HepG2 (cell line): ENCODE data around the gene ULBP1. TPM values are rescaled to one million over a fixed set of nuclear protein-coding genes. Genes with fewer than 3 reads are reported as not detected.
"Not testable (repeated sequence)": the region's sequence is repeated elsewhere in the genome, so short reads cannot be mapped to it uniquely, and the experiment has no call there.

Experiments
- ATAC-seq: fragments of 200-7000 bp; cut with Tn5 transposase; 3 replicates; pipeline ENCODE4 v1.9.1; 2020; ENCODE audit warnings: mild to moderate bottlenecking, moderate library complexity
- BruUV-seq: library from RNA; stranded (reverse); fragments of 400-500 nt; replicated peaks from 2 replicates; lab custom pipeline; 2021; lab: Mats Ljungman, UMichigan
- CTCF ChIA-PET: fragments of 300-600 bp; formaldehyde crosslinking; extraction: SDS; loops from one replicate; lab custom pipeline; 2021; ENCODE audit warnings: low total read pairs, inconsistent platforms, low intra/inter-chr PET ratio; lab: Yijun Ruan, JAX
- POLR2A ChIA-PET: fragments of 350-600 bp; sonication (Branson Sonifier 250); formaldehyde crosslinking; loops from one replicate; lab custom pipeline; 2020; ENCODE audit warnings: antibody characterized with exemption, inconsistent platforms; lab: Yijun Ruan, JAX
- DNase-seq: peaks from one replicate; pipeline ENCODE4 v3.0.0-alpha.2; 2015; ENCODE audit warnings: low spot score
- FAIRE-seq: peaks from 3 replicates; lab custom pipeline; 2011; peaks lifted over from hg19 to GRCh38; lab: Jason Lieb, UNC
- H2AFZ ChIP-seq: one replicate; pipeline ENCODE4 v1.6.1; 2011; ENCODE audit warnings: low read length, inconsistent platforms
- H3K27ac ChIP-seq: fragments of 300-600 bp; 3 replicates; pipeline ENCODE4 v1.8.0; 2011; ENCODE audit warnings: mixed run types, mild to moderate bottlenecking, mixed read lengths, low read length, inconsistent platforms; ENCODE audit not compliant: insufficient read depth; ENCODE audit errors: extremely low read length
- H3K27me3 ChIP-seq, 2 experiments: fragments of 200-600 bp in 1 of 2; 2 replicates in 1 of 2; 3 replicates in 1 of 2; pipeline versions ENCODE4 v1.6.0 to v1.8.0; 2011; ENCODE audit warnings: low read length in 2 of 2, mild to moderate bottlenecking in 2 of 2, moderate library complexity in 2 of 2, inconsistent platforms in 1 of 2; ENCODE audit not compliant: insufficient read depth in 2 of 2, control insufficient read depth in 1 of 2
- H3K36me3 ChIP-seq, 2 experiments: fragments of 200-600 bp in 1 of 2; replicated peaks in 1 of 2; 2 replicates in 1 of 2; 3 replicates in 1 of 2; pipeline versions ENCODE4 v1.5.1 to v1.8.0; 2011; ENCODE audit warnings: low read length in 2 of 2, inconsistent platforms in 1 of 2; ENCODE audit not compliant: insufficient read depth in 2 of 2, control insufficient read depth in 1 of 2
- H3K4me1 ChIP-seq: 2 replicates; pipeline ENCODE4 v1.5.1; 2012; ENCODE audit warnings: low read length, inconsistent platforms; ENCODE audit not compliant: insufficient read depth
- H3K4me2 ChIP-seq: 2 replicates; pipeline ENCODE4 v1.6.0; 2011; ENCODE audit warnings: low read depth, low read length, inconsistent platforms
- H3K4me3 ChIP-seq, 3 experiments: fragments of 200-600 bp in 1 of 3; sonication (generic), shearing (Covaris generic) in 1 of 3; replicated peaks in 1 of 3; 2 replicates each; pipeline ENCODE4 v1.5.1; 2011 to 2016; ENCODE audit warnings: low read length in 3 of 3, inconsistent platforms in 2 of 3, low read depth in 2 of 3, mild to moderate bottlenecking in 2 of 3, control low read depth in 1 of 3, mixed read lengths in 1 of 3; ENCODE audit not compliant: insufficient read depth in 1 of 3
- H3K79me2 ChIP-seq: one replicate; pipeline ENCODE4 v1.6.1; 2011; ENCODE audit warnings: low read length, inconsistent platforms; ENCODE audit not compliant: insufficient read depth
- H3K9ac ChIP-seq: 2 replicates; pipeline ENCODE4 v1.6.0; 2011; ENCODE audit warnings: mild to moderate bottlenecking, low read depth, low read length, inconsistent platforms; ENCODE audit not compliant: insufficient read depth
- H3K9me3 ChIP-seq: 2 replicates; pipeline ENCODE4 v1.5.1; 2012; ENCODE audit warnings: mild to moderate bottlenecking, low read length
- H4K20me1 ChIP-seq: 2 replicates; pipeline ENCODE4 v1.6.0; 2011; ENCODE audit warnings: inconsistent platforms, mild to moderate bottlenecking, low read length, moderate library complexity; ENCODE audit not compliant: insufficient read depth
- RAD21 ChIP-seq: fragments of 450-650 bp; formaldehyde crosslinking; IDR thresholded peaks from 2 replicates; pipeline ENCODE4 v1.5.0; 2020; ENCODE audit warnings: mild to moderate bottlenecking
- SMC3 ChIP-seq: IDR thresholded peaks from 2 replicates; pipeline ENCODE4 v1.6.1; 2011; ENCODE audit warnings: low read length, improper control_type of control experiment
- STAG1 ChIP-seq: sonication (generic); formaldehyde crosslinking; IDR thresholded peaks from 2 replicates; pipeline ENCODE4 v1.4.0; 2020; ENCODE audit warnings: missing genetic modification reagents
- ZBED4 ChIP-seq: sonication (generic); formaldehyde crosslinking; IDR thresholded peaks from 2 replicates; pipeline ENCODE4 v1.4.0; 2020; ENCODE audit warnings: missing genetic modification reagents, borderline replicate concordance
- ZNF292 ChIP-seq: sonication (generic); formaldehyde crosslinking; IDR thresholded peaks from 2 replicates; pipeline ENCODE4 v1.8.1; 2022; ENCODE audit warnings: mild to moderate bottlenecking, low read depth, missing genetic modification reagents, borderline replicate concordance
- WGBS: methylation state at CpG from one replicate; pipeline ENCODE4 v1.1.6; 2017; ENCODE audit warnings: low lambda C conversion rate; 5-methylcytosine and 5-hydroxymethylcytosine counted together
- in situ Hi-C: cut with HindIII; loops from 2 replicates; pipeline ENCODE4 v1.10.0; 2017; ENCODE audit warnings: low pct_unique_long_range_greater_than_20kb; ENCODE audit not compliant: extremely low pct_ligation_motif_present
- intact Hi-C: fragments of 100-400 bp; cut with micrococcal nuclease; formaldehyde crosslinking; loops from one replicate; pipeline ENCODE4 v1.10.0; 2022; ENCODE audit not compliant: unreplicated experiment
- polyA plus RNA-seq, 8 experiments: library from polyadenylated mRNA; depleted of rRNA in 3 of 8; stranded (reverse) in 7 of 8; unstranded in 1 of 8; fragments of >200 nt; fragmentation: Illumina TruSeq in 4 of 8; extraction: Trizol in 4 of 8; gene quantifications; 2 replicates each; pipeline versions ENCODE4 v1.2.1 to v1.2.3, GENCODE V29; 2011 to 2016; ENCODE audit warnings: low read depth in 4 of 8, missing spikeins in 1 of 8, mixed read lengths in 1 of 8; ENCODE audit not compliant: insufficient read depth in 1 of 8
- total RNA-seq, 5 experiments: library from RNA; depleted of rRNA; stranded (reverse); fragments of >200 nt; fragmentation: Illumina TruSeq; extraction: Trizol; gene quantifications; 2 replicates each; pipeline ENCODE4 v1.2.3, GENCODE V29; 2016; ENCODE audit warnings: low read depth in 1 of 5
- TF ChIP-seq, protein P1 (sequence below): sonication (generic); formaldehyde crosslinking; IDR thresholded peaks from 2 replicates; pipeline ENCODE4 v1.5.0; 2020; ENCODE audit warnings: mild to moderate bottlenecking, missing genetic modification reagents, moderate library complexity

Gene ULBP1
- total and polyA plus RNA-seq, 2 of the 13 experiments (the other 11 are each of a cell fraction or from before 2014, with no cell fraction given) = 0.04 to 0.09 TPM

- H3K4me2 ChIP-seq, H3K4me1 ChIP-seq, H2AFZ ChIP-seq, in situ Hi-C loops, POLR2A ChIA-PET, H3K36me3 ChIP-seq, H4K20me1 ChIP-seq, DNase-seq, H3K9me3 ChIP-seq, H3K4me3 ChIP-seq, H3K79me2 ChIP-seq, H3K27ac ChIP-seq, FAIRE-seq, BruUV-seq, H3K9ac ChIP-seq: not testable (repeated sequence)
- 10% methylated on average over 15 of the region's 15 CpGs for WGBS
- intact Hi-C loops = loop anchor here (1.0 to 2.0 kb wide), 2 partner anchors 81 to 175 kb away; no protein-coding TSS in a partner anchor
- ATAC-seq = peak; percentile 47
- CTCF ChIA-PET = interaction anchor here (1.9 to 3.9 kb wide), 2 partner anchors 82 to 181 kb away, joined by 6 to 64 read pairs; no protein-coding TSS in a partner anchor
- peaks cover 4 to 30% of the 10 kb centered on the region in 2 experiments for H3K27me3 ChIP-seq
Measured at GRCh38 chr6:150015281-150016001, 51.7 kb downstream of the ULBP1 start.

DNA sequence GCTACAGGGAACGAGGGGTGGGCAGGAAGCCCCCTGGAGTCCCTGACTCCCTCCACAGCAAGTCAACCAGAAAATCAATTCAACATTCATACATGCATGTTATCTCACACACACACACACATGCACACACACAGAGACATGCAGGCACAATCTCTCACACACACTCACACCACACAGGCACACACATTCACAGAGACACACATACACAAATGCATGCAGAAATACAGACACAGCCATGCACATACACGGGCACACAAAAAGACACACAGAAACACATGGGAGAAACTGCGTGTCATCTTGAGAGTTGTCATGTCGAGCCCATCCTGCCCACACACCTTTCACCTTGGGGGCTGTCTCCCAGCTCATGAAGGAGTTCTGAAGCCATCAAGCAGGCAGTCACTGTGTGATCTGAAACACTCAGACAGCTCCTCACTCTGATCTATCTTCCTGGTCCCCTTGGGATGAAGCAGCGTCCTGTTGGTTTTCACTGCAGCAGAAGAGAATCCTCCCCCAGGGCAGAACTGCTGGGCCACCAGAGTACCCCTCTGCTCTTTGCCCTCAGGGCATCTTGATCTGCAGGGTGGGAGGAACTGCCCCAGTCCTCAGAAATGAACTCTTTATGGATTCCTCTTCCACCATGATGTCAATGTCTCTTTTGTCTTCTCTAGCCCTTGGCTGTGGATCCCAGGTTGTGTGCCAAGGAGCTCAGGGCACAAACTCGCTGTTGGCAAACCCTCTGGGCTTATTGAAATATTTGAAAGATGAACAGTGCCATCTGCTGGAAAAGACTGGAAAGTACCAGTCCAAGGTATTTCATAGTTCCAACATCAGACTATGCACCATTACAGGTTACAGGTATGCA is 52.8 kb downstream of the ULBP1 start:
- intact Hi-C loops = loop anchor here (1.0 to 2.0 kb wide), 2 partner anchors 82 to 176 kb away; no protein-coding TSS in a partner anchor
- TF ChIP-seq STAG1 (CRISPR knock-in tag) = peak; percentile 82
- peak; percentile 72; the same call in 1 of the 2 replicates for TF ChIP-seq SMC3
- no peak for TF ChIP-seq ZNF292 (CRISPR knock-in tag)
- TF ChIP-seq, protein P1, sequence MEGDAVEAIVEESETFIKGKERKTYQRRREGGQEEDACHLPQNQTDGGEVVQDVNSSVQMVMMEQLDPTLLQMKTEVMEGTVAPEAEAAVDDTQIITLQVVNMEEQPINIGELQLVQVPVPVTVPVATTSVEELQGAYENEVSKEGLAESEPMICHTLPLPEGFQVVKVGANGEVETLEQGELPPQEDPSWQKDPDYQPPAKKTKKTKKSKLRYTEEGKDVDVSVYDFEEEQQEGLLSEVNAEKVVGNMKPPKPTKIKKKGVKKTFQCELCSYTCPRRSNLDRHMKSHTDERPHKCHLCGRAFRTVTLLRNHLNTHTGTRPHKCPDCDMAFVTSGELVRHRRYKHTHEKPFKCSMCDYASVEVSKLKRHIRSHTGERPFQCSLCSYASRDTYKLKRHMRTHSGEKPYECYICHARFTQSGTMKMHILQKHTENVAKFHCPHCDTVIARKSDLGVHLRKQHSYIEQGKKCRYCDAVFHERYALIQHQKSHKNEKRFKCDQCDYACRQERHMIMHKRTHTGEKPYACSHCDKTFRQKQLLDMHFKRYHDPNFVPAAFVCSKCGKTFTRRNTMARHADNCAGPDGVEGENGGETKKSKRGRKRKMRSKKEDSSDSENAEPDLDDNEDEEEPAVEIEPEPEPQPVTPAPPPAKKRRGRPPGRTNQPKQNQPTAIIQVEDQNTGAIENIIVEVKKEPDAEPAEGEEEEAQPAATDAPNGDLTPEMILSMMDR (CRISPR knock-in tag) = peak; percentile 81
- no peak for TF ChIP-seq ZBED4 (CRISPR knock-in tag)
- peak; percentile 83 for TF ChIP-seq RAD21 (CRISPR knock-in tag)
- H3K27me3 ChIP-seq = peaks cover 4 to 30% of the 10 kb centered on the region in 2 experiments
- H3K9ac ChIP-seq = no peak overlapping the region
- H4K20me1 ChIP-seq = no peaks in the 10 kb centered on the region
- no peaks in the 10 kb centered on the region for H3K36me3 ChIP-seq
- H3K27ac ChIP-seq = no peak overlapping the region
- ChIA-PET POLR2A (no interaction called here), CTCF (interaction anchor here (1.3 to 3.9 kb wide), 6 partner anchors 9 to 182 kb away, joined by 3 to 64 read pairs (median 6); no protein-coding TSS in a partner anchor)
- H3K4me1 ChIP-seq = no peaks in the 10 kb centered on the region
- no peak overlapping the region for H2AFZ ChIP-seq
- no peaks in the 10 kb centered on the region for H3K9me3 ChIP-seq
- ATAC-seq = peak; percentile 83
- 2% methylated on average over 6 of the region's 6 CpGs for WGBS
- no TSS peak for BruUV-seq
- H3K4me3 ChIP-seq = no peak overlapping the region
- peak; percentile 86 for FAIRE-seq
- DNase-seq = peak; percentile 69
- H3K79me2 ChIP-seq = no peaks in the 10 kb centered on the region
- in situ Hi-C loops = no loop called here
- no peak overlapping the region for H3K4me2 ChIP-seq
